Left lung (tissue), 10 donors: ENCODE results near the gene VPS26C. TPM values are rescaled to one million over a fixed set of nuclear protein-coding genes. Genes with fewer than 3 reads are reported as not detected.

ENCODE experiments used
- ATAC-seq: fragments of 200-7000 bp; cut with Tn5 transposase; one replicate; pipeline ENCODE4 v1.9.1; 2020; ENCODE audit warnings: moderate library complexity
- DNase-seq, 4 donors: peaks; one replicate each; pipeline ENCODE4 v3.0.0-alpha.2; 2013 to 2020
- H3K27ac ChIP-seq, 2 donors: fragments of 200-600 bp; sonication (generic) in 1 of 2; one replicate each; pipeline versions ENCODE4 v1.5.0 to v1.8.0; 2020 to 2021
- H3K27me3 ChIP-seq, 2 donors: fragments of 200-600 bp; sonication (generic) in 1 of 2; one replicate each; pipeline versions ENCODE4 v1.5.0 to v1.8.0; 2020 to 2021
- H3K36me3 ChIP-seq, 2 donors: fragments of 200-600 bp; sonication (generic) in 1 of 2; one replicate each; pipeline versions ENCODE4 v1.5.0 to v1.8.0; 2020 to 2021
- H3K4me1 ChIP-seq, 2 donors: fragments of 200-600 bp; one replicate each; pipeline ENCODE4 v1.8.0; 2021
- H3K4me3 ChIP-seq, 2 donors: fragments of 200-600 bp; sonication (generic) in 1 of 2; one replicate each; pipeline versions ENCODE4 v1.5.0 to v1.8.0; 2020 to 2021; ENCODE audit warnings: mild to moderate bottlenecking in 1 of 2
- H3K9me3 ChIP-seq, 2 donors: fragments of 200-600 bp; sonication (generic) in 1 of 2; one replicate each; pipeline versions ENCODE4 v1.5.0 to v1.8.0; 2020 to 2021
- intact Hi-C, 2 donors: fragments of 100-400 bp; cut with DNase I; formaldehyde crosslinking; loops; one replicate each; pipeline versions ENCODE4 v1.11.2 to v1.14.2; 2022
- polyA plus RNA-seq, 6 donors: library from polyadenylated mRNA; unstranded; fragments of 120-200 nt; gene quantifications; one replicate each; pipeline ENCODE4 v1.2.1, GENCODE V29; 2013; ENCODE audit not compliant: insufficient read length in 6 of 6
- total RNA-seq, 2 donors: library from RNA; stranded (reverse); fragmentation: NEBNext Ultra II Directional; extraction: Animal tissue kit (Norgen Biotek cat#: 25700); gene quantifications; one replicate each; pipeline ENCODE4 v1.2.1, GENCODE V29; 2021
- TF ChIP-seq, protein P1 (sequence below), 2 donors: fragments of 200-600 bp; sonication (generic) in 1 of 2; IDR thresholded peaks; one replicate each; pipeline versions ENCODE4 v1.5.0 to v1.8.0; 2021; ENCODE audit warnings: antibody characterized with exemption in 2 of 2
- donor health status: DM: no; HTN: yes; CAD: no.
- donor health status: DM: no; HTN: no; CAD: no.

Gene VPS26C
- total and polyA plus RNA-seq, 8 donors = 34.6 to 66.2 (median 38.4) TPM

- H3K27ac ChIP-seq = peak overlapping the region in 1 of 2 donors; percentile 33
- TF ChIP-seq, protein P1, sequence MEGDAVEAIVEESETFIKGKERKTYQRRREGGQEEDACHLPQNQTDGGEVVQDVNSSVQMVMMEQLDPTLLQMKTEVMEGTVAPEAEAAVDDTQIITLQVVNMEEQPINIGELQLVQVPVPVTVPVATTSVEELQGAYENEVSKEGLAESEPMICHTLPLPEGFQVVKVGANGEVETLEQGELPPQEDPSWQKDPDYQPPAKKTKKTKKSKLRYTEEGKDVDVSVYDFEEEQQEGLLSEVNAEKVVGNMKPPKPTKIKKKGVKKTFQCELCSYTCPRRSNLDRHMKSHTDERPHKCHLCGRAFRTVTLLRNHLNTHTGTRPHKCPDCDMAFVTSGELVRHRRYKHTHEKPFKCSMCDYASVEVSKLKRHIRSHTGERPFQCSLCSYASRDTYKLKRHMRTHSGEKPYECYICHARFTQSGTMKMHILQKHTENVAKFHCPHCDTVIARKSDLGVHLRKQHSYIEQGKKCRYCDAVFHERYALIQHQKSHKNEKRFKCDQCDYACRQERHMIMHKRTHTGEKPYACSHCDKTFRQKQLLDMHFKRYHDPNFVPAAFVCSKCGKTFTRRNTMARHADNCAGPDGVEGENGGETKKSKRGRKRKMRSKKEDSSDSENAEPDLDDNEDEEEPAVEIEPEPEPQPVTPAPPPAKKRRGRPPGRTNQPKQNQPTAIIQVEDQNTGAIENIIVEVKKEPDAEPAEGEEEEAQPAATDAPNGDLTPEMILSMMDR (IDR thresholded peaks at IDR 0.05) = no peak
- H3K4me1 ChIP-seq = peaks cover 7 to 43% of the 10 kb centered on the region in 2 donors
- H3K36me3 ChIP-seq = no peaks in the 10 kb centered on the region
- intact Hi-C loops = loop anchor here in 1 of 2 donors (10.0 kb wide), 1 partner anchor 100 kb away; the partner anchor contains the start of gene DYRK1A
- H3K27me3 ChIP-seq = no peaks in the 10 kb centered on the region
- H3K9me3 ChIP-seq = no peaks in the 10 kb centered on the region
- no peak for ATAC-seq
- no peak overlapping the region for H3K4me3 ChIP-seq
- no peak for DNase-seq
Observed at GRCh38 chr21:37264808-37265207, 2.3 kb downstream of the VPS26C start.

- peaks cover 7 to 51% of the 10 kb centered on the region in 2 donors for H3K4me1 ChIP-seq
- intact Hi-C loops = loop anchor here in 1 of 2 donors (10.0 kb wide), 1 partner anchor 101 kb away; the partner anchor contains the start of gene DYRK1A
- TF ChIP-seq, protein P1 (IDR thresholded peaks at IDR 0.05) = no peak
Observed at GRCh38 chr21:37263827-37264600, 3.1 kb downstream of the VPS26C start.

GRCh38 chr21:37259426-37259825 is 7.7 kb downstream of the VPS26C start:
- no peaks in the 10 kb centered on the region for H3K9me3 ChIP-seq
- TF ChIP-seq, protein P1 (IDR thresholded peaks at IDR 0.05) = no peak
- intact Hi-C loops = no loop called here
- H3K4me1 ChIP-seq = peaks cover 6 to 49% of the 10 kb centered on the region in 2 donors
- no peak overlapping the region for H3K4me3 ChIP-seq
- DNase-seq (no peak), ATAC-seq (no peak)
- no peaks in the 10 kb centered on the region for H3K36me3 ChIP-seq
- H3K27ac ChIP-seq = no peak overlapping the region
- no peaks in the 10 kb centered on the region for H3K27me3 ChIP-seq

More at GRCh38 chr21:37263827-37264600, 3.1 kb downstream of the VPS26C start:
- H3K9me3 ChIP-seq = no peaks in the 10 kb centered on the region
- H3K27ac ChIP-seq = peak overlapping the region in 1 of 2 donors; percentile 33
- H3K36me3 ChIP-seq = no peaks in the 10 kb centered on the region
- DNase-seq (no peak), ATAC-seq (no peak)
- no peak overlapping the region for H3K4me3 ChIP-seq
- H3K27me3 ChIP-seq = no peaks in the 10 kb centered on the region

GRCh38 chr21:37257967-37258877 is 8.9 kb downstream of the VPS26C start:
- no peaks in the 10 kb centered on the region for H3K36me3 ChIP-seq
- peaks cover 6 to 37% of the 10 kb centered on the region in 2 donors for H3K4me1 ChIP-seq
- H3K27me3 ChIP-seq = no peaks in the 10 kb centered on the region
- TF ChIP-seq, protein P1 (IDR thresholded peaks at IDR 0.05) = no peak
- DNase-seq (peak; percentile 49 to 87 (median 70)), ATAC-seq (peak; percentile 84)
- H3K9me3 ChIP-seq = no peaks in the 10 kb centered on the region
- intact Hi-C loops = no loop called here
- peak overlapping the region; percentile 55 for H3K4me3 ChIP-seq
- H3K27ac ChIP-seq = peak overlapping the region; percentile 68 to 87
